ENCODE data around the gene IMPA2.

Gene IMPA2

GRCh38 chr18:12057419-12058039 is 76.2 kb downstream of the IMPA2 start:
- Histone ChIP-seq H3K27ac (ENCODE audit: low read depth, low read length) (no peak overlapping the region), H3K4me3 (ENCODE audit: insufficient read depth, low read length, poor library complexity, severe bottlenecking) (no peak overlapping the region), H3K9me3 (ENCODE audit: insufficient read depth, low read length) (no peaks in the 10 kb centered on the region), H3K4me2 (ENCODE audit: low read depth, low read length, poor library complexity, severe bottlenecking) (no peak overlapping the region), H3F3A (ENCODE audit: insufficient read depth) (no peaks in the 10 kb centered on the region), H3K36me3 (ENCODE audit: low read length) (no peaks in the 10 kb centered on the region), H4K20me1 (ENCODE audit: low read depth, low read length) (no peaks in the 10 kb centered on the region), H3K79me2 (ENCODE audit: insufficient read depth, low read length) (no peaks in the 10 kb centered on the region), H3K27me3 (ENCODE audit: low read length) (no peaks in the 10 kb centered on the region), H2AFZ (ENCODE audit: low read depth, low read length, severe bottlenecking) (no peak overlapping the region), H3K9me2 (replicated peaks; ENCODE audit: insufficient read depth, low read length) (no peaks in the 10 kb centered on the region), H3K9ac (ENCODE audit: low read length) (no peak overlapping the region)
- no peak for TF ChIP-seq EZH2phosphoT487 (conservative IDR thresholded peaks at IDR 0.05; ENCODE audit: low read length)
- TF ChIP-seq CTCF (IDR thresholded peaks at IDR 0.05; ENCODE audit: insufficient read depth, low read length, poor library complexity, severe bottlenecking) = no peak

- H3K79me2 ChIP-seq (ENCODE audit: insufficient read depth, low read length) = no peaks in the 10 kb centered on the region
- no peak overlapping the region for H2AFZ ChIP-seq (ENCODE audit: low read depth, low read length, severe bottlenecking)
- no peak overlapping the region for H3K4me2 ChIP-seq (ENCODE audit: low read depth, low read length, poor library complexity, severe bottlenecking)
- no peaks in the 10 kb centered on the region for H3K9me3 ChIP-seq (ENCODE audit: insufficient read depth, low read length)
- no peak overlapping the region for H3K9ac ChIP-seq (ENCODE audit: low read length)
- no peaks in the 10 kb centered on the region for H4K20me1 ChIP-seq (ENCODE audit: low read depth, low read length)
- H3K36me3 ChIP-seq (ENCODE audit: low read length) = no peaks in the 10 kb centered on the region
- H3K9me2 ChIP-seq (replicated peaks; ENCODE audit: insufficient read depth, low read length) = no peaks in the 10 kb centered on the region
- no peaks in the 10 kb centered on the region for H3F3A ChIP-seq (ENCODE audit: insufficient read depth)
- no peaks in the 10 kb centered on the region for H3K27me3 ChIP-seq (ENCODE audit: low read length)
- TF ChIP-seq CTCF (IDR thresholded peaks at IDR 0.05; ENCODE audit: insufficient read depth, low read length, poor library complexity, severe bottlenecking) (no peak), EZH2phosphoT487 (conservative IDR thresholded peaks at IDR 0.05; ENCODE audit: low read length) (no peak)
- no peak overlapping the region for H3K4me3 ChIP-seq (ENCODE audit: insufficient read depth, low read length, poor library complexity, severe bottlenecking)
- no peak overlapping the region for H3K27ac ChIP-seq (ENCODE audit: low read depth, low read length)
Observed at GRCh38 chr18:12059334-12060181, 78.3 kb downstream of the IMPA2 start.

- H3K79me2 ChIP-seq (ENCODE audit: insufficient read depth, low read length) = no peaks in the 10 kb centered on the region
- H3K9me2 ChIP-seq (replicated peaks; ENCODE audit: insufficient read depth, low read length) = no peaks in the 10 kb centered on the region
- no peak overlapping the region for H2AFZ ChIP-seq (ENCODE audit: low read depth, low read length, severe bottlenecking)
- no peak for TF ChIP-seq CTCF (IDR thresholded peaks at IDR 0.05; ENCODE audit: insufficient read depth, low read length, poor library complexity, severe bottlenecking)
- TF ChIP-seq EZH2phosphoT487 (conservative IDR thresholded peaks at IDR 0.05; ENCODE audit: low read length) = no peak
- no peaks in the 10 kb centered on the region for H3K27me3 ChIP-seq (ENCODE audit: low read length)
- no peak overlapping the region for H3K27ac ChIP-seq (ENCODE audit: low read depth, low read length)
- H3K4me2 ChIP-seq (ENCODE audit: low read depth, low read length, poor library complexity, severe bottlenecking) = no peak overlapping the region
- H4K20me1 ChIP-seq (ENCODE audit: low read depth, low read length) = no peaks in the 10 kb centered on the region
- H3K36me3 ChIP-seq (ENCODE audit: low read length) = no peaks in the 10 kb centered on the region
- no peaks in the 10 kb centered on the region for H3K9me3 ChIP-seq (ENCODE audit: insufficient read depth, low read length)
- no peak overlapping the region for H3K4me3 ChIP-seq (ENCODE audit: insufficient read depth, low read length, poor library complexity, severe bottlenecking)
- no peaks in the 10 kb centered on the region for H3F3A ChIP-seq (ENCODE audit: insufficient read depth)
- H3K9ac ChIP-seq (ENCODE audit: low read length) = no peak overlapping the region
Observed at GRCh38 chr18:12060182-12060870, 79.0 kb downstream of the IMPA2 start.

All from SU-DHL-6 (cell line).